Smooth muscle cell (in vitro differentiated cells): ENCODE results near the gene AQP1. TPM values are rescaled to one million over a fixed set of nuclear protein-coding genes. Genes with fewer than 3 reads are reported as not detected.
A peak's percentile ranks its signal among the peaks of the same experiment; 100 is the strongest.

ENCODE experiments used
- DNase-seq: peaks from one replicate; lab custom pipeline; 2025; ENCODE audit not compliant: unreplicated experiment; lab: John Stamatoyannopoulos, UW
- H2AFZ ChIP-seq: fragments of 200-600 bp; sonication (generic); 2 replicates; pipeline ENCODE4 v1.6.0; 2016; ENCODE audit warnings: antibody characterized with exemption, low read depth, mild to moderate bottlenecking
- H3F3A ChIP-seq: fragments of 200-600 bp; sonication (generic); 2 replicates; pipeline ENCODE4 v1.6.0; 2017; ENCODE audit warnings: antibody characterized with exemption, low read depth
- H3K27ac ChIP-seq: fragments of 200-600 bp; sonication (generic); 2 replicates; pipeline ENCODE4 v1.5.1; 2016; ENCODE audit warnings: low read depth, mild to moderate bottlenecking
- H3K27me3 ChIP-seq: fragments of 200-600 bp; sonication (generic); 2 replicates; pipeline ENCODE4 v1.6.1; 2016; ENCODE audit warnings: low read depth, mild to moderate bottlenecking
- H3K36me3 ChIP-seq: fragments of 200-600 bp; sonication (generic); 2 replicates; pipeline ENCODE4 v1.5.1; 2016; ENCODE audit warnings: low read depth
- H3K4me1 ChIP-seq: fragments of 200-600 bp; sonication (generic); 2 replicates; pipeline ENCODE4 v1.5.1; 2016; ENCODE audit warnings: low read depth
- H3K4me2 ChIP-seq: fragments of 200-600 bp; sonication (generic); 2 replicates; pipeline ENCODE4 v1.6.0; 2016; ENCODE audit warnings: mild to moderate bottlenecking
- H3K4me3 ChIP-seq: fragments of 200-600 bp; sonication (generic); 2 replicates; pipeline ENCODE4 v1.5.1; 2016; ENCODE audit warnings: mild to moderate bottlenecking
- H3K79me2 ChIP-seq: fragments of 200-600 bp; sonication (generic); 2 replicates; pipeline ENCODE4 v1.6.0; 2016; ENCODE audit warnings: low read depth, mild to moderate bottlenecking
- H3K9ac ChIP-seq: fragments of 200-600 bp; sonication (generic); 2 replicates; pipeline ENCODE4 v1.6.0; 2016; ENCODE audit warnings: low read depth
- H3K9me3 ChIP-seq: fragments of 200-600 bp; sonication (generic); replicated peaks from 2 replicates; pipeline ENCODE4 v1.5.1; 2016; ENCODE audit warnings: low read depth
- H4K20me1 ChIP-seq: fragments of 200-600 bp; sonication (generic); 2 replicates; pipeline ENCODE4 v1.6.0; 2016; ENCODE audit warnings: low read depth
- WGBS: methylation state at CpG from one replicate; pipeline ENCODE4 v1.1.7; 2016; ENCODE audit warnings: low lambda C conversion rate; 5-methylcytosine and 5-hydroxymethylcytosine counted together
- polyA plus RNA-seq: library from polyadenylated mRNA; unstranded; fragments of >200 nt; fragmentation: Nextera tagmentation; extraction: Ambion mirVana; gene quantifications from 2 replicates; pipeline ENCODE4 v1.2.1, GENCODE V29; 2016
- total RNA-seq: library from RNA; depleted of rRNA; stranded (reverse); fragments of >200 nt; gene quantifications from 2 replicates; pipeline ENCODE4 v1.2.3, GENCODE V29; 2014
- TF ChIP-seq, protein P1 (sequence below): fragments of 200-600 bp; sonication (generic); IDR thresholded peaks from 2 replicates; pipeline ENCODE4 v1.5.1; 2017; ENCODE audit warnings: borderline replicate concordance, mild to moderate bottlenecking, antibody characterized with exemption; ENCODE audit not compliant: insufficient read depth, poor library complexity, severe bottlenecking

The AQP1 gene
- total and polyA plus RNA-seq, 2 experiments from 2014 or later, result 2,330 to 2,747 TPM

GRCh38 chr7:30973791-30974604 is 62.3 kb downstream of the AQP1 start:
- no peaks in the 10 kb centered on the region for H4K20me1 ChIP-seq
- no peaks in the 10 kb centered on the region for H3K9me3 ChIP-seq
- H3K4me1 ChIP-seq, result no peaks in the 10 kb centered on the region
- peak overlapping the region; percentile 32 for H3K9ac ChIP-seq
- no peaks in the 10 kb centered on the region for H3F3A ChIP-seq
- no peak for DNase-seq
- H3K4me3 ChIP-seq, result no peak overlapping the region
- TF ChIP-seq, protein P1, sequence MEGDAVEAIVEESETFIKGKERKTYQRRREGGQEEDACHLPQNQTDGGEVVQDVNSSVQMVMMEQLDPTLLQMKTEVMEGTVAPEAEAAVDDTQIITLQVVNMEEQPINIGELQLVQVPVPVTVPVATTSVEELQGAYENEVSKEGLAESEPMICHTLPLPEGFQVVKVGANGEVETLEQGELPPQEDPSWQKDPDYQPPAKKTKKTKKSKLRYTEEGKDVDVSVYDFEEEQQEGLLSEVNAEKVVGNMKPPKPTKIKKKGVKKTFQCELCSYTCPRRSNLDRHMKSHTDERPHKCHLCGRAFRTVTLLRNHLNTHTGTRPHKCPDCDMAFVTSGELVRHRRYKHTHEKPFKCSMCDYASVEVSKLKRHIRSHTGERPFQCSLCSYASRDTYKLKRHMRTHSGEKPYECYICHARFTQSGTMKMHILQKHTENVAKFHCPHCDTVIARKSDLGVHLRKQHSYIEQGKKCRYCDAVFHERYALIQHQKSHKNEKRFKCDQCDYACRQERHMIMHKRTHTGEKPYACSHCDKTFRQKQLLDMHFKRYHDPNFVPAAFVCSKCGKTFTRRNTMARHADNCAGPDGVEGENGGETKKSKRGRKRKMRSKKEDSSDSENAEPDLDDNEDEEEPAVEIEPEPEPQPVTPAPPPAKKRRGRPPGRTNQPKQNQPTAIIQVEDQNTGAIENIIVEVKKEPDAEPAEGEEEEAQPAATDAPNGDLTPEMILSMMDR, result no peak
- H3K4me2 ChIP-seq, result no peak overlapping the region
- 97% methylated on average over 18 of the region's 18 CpGs for WGBS
- no peaks in the 10 kb centered on the region for H3K36me3 ChIP-seq
- no peaks in the 10 kb centered on the region for H3K79me2 ChIP-seq
- H3K27me3 ChIP-seq, result peaks cover 31% of the 10 kb centered on the region
- peak overlapping the region; percentile 45 for H2AFZ ChIP-seq
- no peak overlapping the region for H3K27ac ChIP-seq

GRCh38 chr7:30974605-30975255 is 63.1 kb downstream of the AQP1 start:
- no peak overlapping the region for H3K4me3 ChIP-seq
- H3K4me1 ChIP-seq, result no peaks in the 10 kb centered on the region
- no peaks in the 10 kb centered on the region for H3F3A ChIP-seq
- peak overlapping the region; percentile 45 for H2AFZ ChIP-seq
- WGBS, result 9% methylated on average over 6 of the region's 7 CpGs
- TF ChIP-seq, protein P1, result peak; percentile 81
- H3K27me3 ChIP-seq, result peaks cover 33% of the 10 kb centered on the region
- no peak overlapping the region for H3K27ac ChIP-seq
- no peaks in the 10 kb centered on the region for H3K9me3 ChIP-seq
- peak overlapping the region; percentile 32 for H3K9ac ChIP-seq
- H4K20me1 ChIP-seq, result no peaks in the 10 kb centered on the region
- H3K79me2 ChIP-seq, result no peaks in the 10 kb centered on the region
- DNase-seq, result peak; percentile 13
- H3K4me2 ChIP-seq, result no peak overlapping the region
- no peaks in the 10 kb centered on the region for H3K36me3 ChIP-seq

Other genes with a start within 250 kb of the AQP1 start
- not detected in 2 replicates for gene CRHR2, start 229.4 kb upstream of the AQP1 start, total RNA-seq
- 0.16 and 0.74 TPM in 2 replicates for gene CRHR2, start 229.4 kb upstream of the AQP1 start, polyA plus RNA-seq
- gene INMT, start 159.7 kb upstream of the AQP1 start, total RNA-seq, result 1.2 and 4.0 TPM in 2 replicates
- gene INMT, start 159.7 kb upstream of the AQP1 start, polyA plus RNA-seq, result 2.3 and 2.4 TPM in 2 replicates
- 5.3 and 7.3 TPM in 2 replicates for gene MINDY4, start 140.4 kb upstream of the AQP1 start, total RNA-seq
- 4.9 and 6.0 TPM in 2 replicates for gene MINDY4, start 140.4 kb upstream of the AQP1 start, polyA plus RNA-seq
- gene GHRHR, start 52.1 kb downstream of the AQP1 start, total RNA-seq, result not detected in 2 replicates
- gene GHRHR, start 52.1 kb downstream of the AQP1 start, polyA plus RNA-seq, result not detected in 2 replicates
- gene ADCYAP1R1, start 140.5 kb downstream of the AQP1 start, total RNA-seq, result 0.04 TPM in 1 of 2 replicates, not detected in the other
- gene ADCYAP1R1, start 140.5 kb downstream of the AQP1 start, polyA plus RNA-seq, result not detected in 2 replicates